SU-DHL-6 (cell line): ENCODE results near the gene AARS2.

Source experiments
- H2AFZ ChIP-seq: fragments of 200-600 bp; sonication (generic); 2 replicates; pipeline ENCODE4 v1.6.1; 2014; ENCODE audit warnings: low read depth, mild to moderate bottlenecking, moderate library complexity, mixed read lengths, antibody characterized with exemption, low read length; ENCODE audit not compliant: severe bottlenecking
- H3F3A ChIP-seq: fragments of 200-600 bp; shearing (Covaris generic); 2 replicates; pipeline ENCODE4 v1.6.0; 2016; ENCODE audit warnings: antibody characterized with exemption, mild to moderate bottlenecking; ENCODE audit not compliant: insufficient read depth
- H3K27ac ChIP-seq: fragments of 200-600 bp; sonication (generic); 2 replicates; pipeline ENCODE4 v1.5.1; 2016; ENCODE audit warnings: low read depth, mild to moderate bottlenecking, low read length, moderate library complexity, mixed read lengths
- H3K27me3 ChIP-seq: fragments of 200-600 bp; sonication (generic), shearing (Covaris generic); 2 replicates; pipeline ENCODE4 v1.6.0; 2014; ENCODE audit warnings: mild to moderate bottlenecking, low read length
- H3K36me3 ChIP-seq: fragments of 200-600 bp; sonication (generic); 2 replicates; pipeline ENCODE4 v1.6.1; 2014; ENCODE audit warnings: mild to moderate bottlenecking, low read length, mixed read lengths
- H3K4me2 ChIP-seq: fragments of 300-600, 200-600 bp; shearing (Covaris generic), sonication (generic); 2 replicates; pipeline ENCODE4 v1.6.0; 2014; ENCODE audit warnings: low read length, low read depth, mild to moderate bottlenecking; ENCODE audit not compliant: poor library complexity, severe bottlenecking
- H3K4me3 ChIP-seq: fragments of 200-600 bp; sonication (generic); 2 replicates; pipeline ENCODE4 v1.5.1; 2014; ENCODE audit warnings: antibody characterized with exemption, low read length, mild to moderate bottlenecking, mixed read lengths; ENCODE audit not compliant: insufficient read depth, poor library complexity, severe bottlenecking
- H3K79me2 ChIP-seq: fragments of 200-600 bp; sonication (generic); 2 replicates; pipeline ENCODE4 v1.6.1; 2014; ENCODE audit warnings: mild to moderate bottlenecking, low read length, moderate library complexity; ENCODE audit not compliant: insufficient read depth
- H3K9ac ChIP-seq: fragments of 200-600 bp; sonication (generic); 2 replicates; pipeline ENCODE4 v1.7.0; 2014; ENCODE audit warnings: mild to moderate bottlenecking, low read length
- H3K9me2 ChIP-seq: fragments of 200-600 bp; sonication (generic); replicated peaks from 2 replicates; pipeline ENCODE4 v1.6.1; 2014; ENCODE audit warnings: low read length; ENCODE audit not compliant: insufficient read depth
- H3K9me3 ChIP-seq: fragments of 200-600 bp; sonication (generic); 2 replicates; pipeline ENCODE4 v1.6.1; 2014; ENCODE audit warnings: low read length, mixed read lengths; ENCODE audit not compliant: insufficient read depth
- H4K20me1 ChIP-seq: fragments of 200-600 bp; sonication (generic); 2 replicates; pipeline ENCODE4 v1.6.1; 2014; ENCODE audit warnings: low read depth, mild to moderate bottlenecking, antibody characterized with exemption, low read length, moderate library complexity, mixed read lengths
- EZH2phosphoT487 ChIP-seq: fragments of 200-600 bp; sonication (generic), shearing (Covaris generic); conservative IDR thresholded peaks from 2 replicates; pipeline ENCODE4 v1.6.1; 2018; ENCODE audit warnings: mild to moderate bottlenecking, antibody characterized with exemption, low read length, moderate library complexity, mixed read lengths
- TF ChIP-seq, protein P1 (sequence below): fragments of 200-600 bp; sonication (generic); IDR thresholded peaks from one replicate; pipeline ENCODE4 v1.5.1; 2017; ENCODE audit warnings: antibody characterized with exemption, mild to moderate bottlenecking, low read length, moderate library complexity; ENCODE audit not compliant: insufficient read depth, poor library complexity, severe bottlenecking

AARS2 gene

DNA sequence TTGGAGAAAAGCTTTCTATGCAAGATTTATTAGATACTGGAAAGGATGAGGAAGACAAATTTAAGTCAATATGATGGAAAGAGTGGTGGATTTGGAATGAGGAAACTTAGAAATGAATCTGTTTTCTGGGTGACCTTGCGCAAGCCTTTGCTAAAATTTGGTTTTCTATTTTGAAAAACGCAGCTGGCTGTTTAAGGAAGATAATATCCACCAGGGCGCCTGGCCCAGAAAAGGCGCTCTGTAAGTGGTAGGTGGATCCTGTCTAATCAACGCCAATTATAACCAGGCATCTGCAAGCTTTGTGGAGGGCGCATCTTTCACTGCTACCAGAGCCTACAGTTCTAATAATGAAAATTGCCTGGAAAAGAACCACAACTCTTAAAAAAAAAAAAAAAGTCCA lies 28.9 kb upstream of the AARS2 start:
- no peaks in the 10 kb centered on the region for H3K9me3 ChIP-seq
- TF ChIP-seq, protein P1, sequence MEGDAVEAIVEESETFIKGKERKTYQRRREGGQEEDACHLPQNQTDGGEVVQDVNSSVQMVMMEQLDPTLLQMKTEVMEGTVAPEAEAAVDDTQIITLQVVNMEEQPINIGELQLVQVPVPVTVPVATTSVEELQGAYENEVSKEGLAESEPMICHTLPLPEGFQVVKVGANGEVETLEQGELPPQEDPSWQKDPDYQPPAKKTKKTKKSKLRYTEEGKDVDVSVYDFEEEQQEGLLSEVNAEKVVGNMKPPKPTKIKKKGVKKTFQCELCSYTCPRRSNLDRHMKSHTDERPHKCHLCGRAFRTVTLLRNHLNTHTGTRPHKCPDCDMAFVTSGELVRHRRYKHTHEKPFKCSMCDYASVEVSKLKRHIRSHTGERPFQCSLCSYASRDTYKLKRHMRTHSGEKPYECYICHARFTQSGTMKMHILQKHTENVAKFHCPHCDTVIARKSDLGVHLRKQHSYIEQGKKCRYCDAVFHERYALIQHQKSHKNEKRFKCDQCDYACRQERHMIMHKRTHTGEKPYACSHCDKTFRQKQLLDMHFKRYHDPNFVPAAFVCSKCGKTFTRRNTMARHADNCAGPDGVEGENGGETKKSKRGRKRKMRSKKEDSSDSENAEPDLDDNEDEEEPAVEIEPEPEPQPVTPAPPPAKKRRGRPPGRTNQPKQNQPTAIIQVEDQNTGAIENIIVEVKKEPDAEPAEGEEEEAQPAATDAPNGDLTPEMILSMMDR = no peak
- TF ChIP-seq EZH2phosphoT487 = no peak
- no peak overlapping the region for H3K9ac ChIP-seq
- no peaks in the 10 kb centered on the region for H4K20me1 ChIP-seq
- no peaks in the 10 kb centered on the region for H3K36me3 ChIP-seq
- no peaks in the 10 kb centered on the region for H3K79me2 ChIP-seq
- H3K4me2 ChIP-seq = no peak overlapping the region
- H3K27me3 ChIP-seq = no peaks in the 10 kb centered on the region; the same call in 1 of the 2 replicates
- H3K27ac ChIP-seq = no peak overlapping the region
- no peaks in the 10 kb centered on the region for H3K9me2 ChIP-seq
- no peaks in the 10 kb centered on the region for H3F3A ChIP-seq
- H3K4me3 ChIP-seq = no peak overlapping the region
- H2AFZ ChIP-seq = no peak overlapping the region

DNA sequence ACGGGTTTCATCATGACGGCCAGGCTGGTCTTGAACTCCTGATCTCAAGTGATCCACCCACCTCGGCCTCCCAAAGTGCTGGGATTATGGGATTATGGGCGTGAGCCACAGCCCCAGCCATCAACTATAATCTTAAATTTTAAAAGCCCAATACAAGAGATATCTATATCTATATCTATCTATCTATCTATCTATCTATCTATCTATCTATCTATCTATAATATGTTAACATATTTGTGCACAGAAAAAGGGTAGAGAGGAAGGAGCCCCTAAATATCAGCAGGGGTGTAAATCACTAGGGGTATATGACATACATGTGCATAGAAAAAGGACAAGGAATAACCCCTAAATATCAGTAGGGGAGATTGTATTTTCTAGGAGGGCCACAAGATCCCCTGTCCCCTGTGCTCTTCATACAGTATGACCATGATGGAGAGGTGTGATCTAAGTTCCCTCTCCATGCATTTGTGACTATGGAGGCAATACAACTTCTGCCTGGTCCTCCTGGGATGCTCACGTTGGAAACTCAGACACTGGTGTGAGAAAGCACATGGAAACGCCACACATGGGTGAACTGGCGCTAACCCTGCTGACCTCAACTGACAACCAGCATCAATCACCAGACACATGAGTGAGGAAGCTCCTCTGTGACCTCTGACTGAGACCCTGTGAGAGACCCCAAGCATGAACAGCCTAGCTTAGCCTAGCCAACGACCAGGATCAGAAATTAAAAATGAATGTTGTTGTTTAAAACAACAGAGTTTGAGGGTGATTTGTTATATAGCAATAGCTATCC lies 28.1 kb upstream of the AARS2 start:
- Histone ChIP-seq H3K27ac (no peak overlapping the region), H3F3A (no peaks in the 10 kb centered on the region), H3K9me3 (no peaks in the 10 kb centered on the region), H3K4me2 (no peak overlapping the region), H2AFZ (no peak overlapping the region), H3K9me2 (no peaks in the 10 kb centered on the region), H3K79me2 (no peaks in the 10 kb centered on the region), H3K27me3 (no peaks in the 10 kb centered on the region; the same call in 1 of the 2 replicates), H3K4me3 (no peak overlapping the region), H3K36me3 (no peaks in the 10 kb centered on the region), H4K20me1 (no peaks in the 10 kb centered on the region), H3K9ac (no peak overlapping the region)
- no peak for TF ChIP-seq EZH2phosphoT487
- TF ChIP-seq, protein P1 = no peak

DNA sequence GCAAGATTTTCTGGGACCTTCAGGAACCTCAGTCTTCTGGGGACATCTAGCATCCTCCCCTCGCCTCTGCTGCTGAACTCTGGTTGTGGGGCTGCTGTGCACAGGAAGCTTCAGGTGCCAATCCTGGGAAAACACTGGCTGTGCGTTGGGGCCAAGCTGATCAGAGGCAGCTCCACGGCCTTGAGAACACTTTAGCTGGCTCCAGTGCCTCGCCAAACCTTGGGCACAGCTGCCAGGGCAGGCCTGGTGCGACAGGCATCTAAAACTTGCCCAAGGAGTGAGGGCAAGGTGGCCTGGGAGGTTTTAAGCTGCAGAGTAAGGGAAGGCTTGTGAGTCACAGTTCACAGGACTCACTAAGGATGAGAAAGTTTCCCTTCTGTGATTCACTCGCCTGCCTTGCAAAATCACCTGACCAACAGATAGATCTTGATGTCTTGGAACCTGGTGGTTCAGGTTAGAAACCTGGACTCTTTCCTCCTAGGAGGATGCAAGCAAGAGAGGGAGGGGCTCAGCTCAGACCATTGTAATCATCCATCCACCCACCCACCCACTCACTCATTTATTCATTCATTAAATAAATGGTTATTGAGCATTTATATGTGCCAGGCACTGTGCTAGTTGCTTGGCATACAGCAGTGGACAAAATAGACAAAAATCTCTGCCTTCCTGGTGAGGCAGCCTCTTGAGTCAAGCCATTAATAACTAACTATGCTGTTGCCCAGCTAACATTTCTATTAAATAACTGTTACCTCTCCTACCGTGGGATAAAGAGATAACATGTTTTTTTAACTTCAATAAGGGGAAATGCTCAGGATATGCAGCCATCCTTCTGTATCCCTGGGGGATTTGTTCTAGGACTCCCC lies 26.8 kb upstream of the AARS2 start:
- Histone ChIP-seq H3K4me2 (no peak overlapping the region), H4K20me1 (no peaks in the 10 kb centered on the region), H3K79me2 (no peaks in the 10 kb centered on the region), H2AFZ (no peak overlapping the region), H3K36me3 (no peaks in the 10 kb centered on the region), H3K9me3 (no peaks in the 10 kb centered on the region), H3F3A (no peaks in the 10 kb centered on the region), H3K27me3 (no peaks in the 10 kb centered on the region; the same call in 1 of the 2 replicates), H3K27ac (no peak overlapping the region), H3K4me3 (no peak overlapping the region), H3K9ac (no peak overlapping the region), H3K9me2 (no peaks in the 10 kb centered on the region)
- TF ChIP-seq, protein P1 = no peak
- no peak for TF ChIP-seq EZH2phosphoT487
